HG03103 (cell line): ENCODE data around the gene DGKB.

Experiments used
- ATAC-seq: cut with Tn5 transposase; IDR thresholded peaks from one replicate; pipeline ENCODE4 v1.9.1; 2021; ENCODE audit warnings: low read depth; ENCODE audit not compliant: unreplicated experiment

Gene DGKB

DNA sequence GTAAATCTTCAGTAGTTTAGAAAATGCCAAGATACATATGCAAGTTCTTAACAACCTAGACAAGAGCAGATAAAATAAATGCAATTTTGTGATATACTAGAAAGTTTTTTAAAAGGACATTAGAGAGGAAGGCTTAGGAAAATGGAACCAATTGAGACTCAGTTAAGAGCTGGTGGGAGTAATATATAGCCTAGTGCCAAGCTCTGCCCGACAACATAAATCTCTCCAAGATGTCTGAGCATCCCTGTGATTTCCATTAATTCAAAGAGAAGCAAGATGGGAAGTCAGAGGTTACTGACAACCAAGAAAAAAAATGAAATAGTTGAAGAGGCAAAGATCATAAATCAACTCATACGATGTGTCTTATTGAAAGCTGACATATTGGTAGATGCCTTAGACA is 74.5 kb downstream of the DGKB start:
- ATAC-seq: no peak

DNA sequence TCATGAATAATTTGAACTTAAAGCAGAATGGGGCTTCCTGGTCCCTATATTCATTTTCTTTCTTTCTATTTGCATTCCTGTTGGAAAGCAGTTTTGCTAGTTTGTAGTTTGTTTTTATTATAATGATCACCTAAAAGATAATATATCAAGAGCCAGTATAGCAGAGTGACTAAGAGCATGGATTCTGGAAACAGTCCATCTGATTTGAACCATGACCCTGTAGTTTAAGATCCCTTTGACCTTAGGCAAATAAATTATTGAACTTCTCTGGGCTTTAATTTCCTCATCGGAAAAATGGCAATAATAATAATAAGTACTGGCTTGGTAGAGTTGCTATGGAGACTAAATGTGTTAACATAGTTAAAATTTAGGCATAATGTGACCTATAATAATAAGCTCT is 76.1 kb downstream of the DGKB start:
- ATAC-seq: no peak

DNA sequence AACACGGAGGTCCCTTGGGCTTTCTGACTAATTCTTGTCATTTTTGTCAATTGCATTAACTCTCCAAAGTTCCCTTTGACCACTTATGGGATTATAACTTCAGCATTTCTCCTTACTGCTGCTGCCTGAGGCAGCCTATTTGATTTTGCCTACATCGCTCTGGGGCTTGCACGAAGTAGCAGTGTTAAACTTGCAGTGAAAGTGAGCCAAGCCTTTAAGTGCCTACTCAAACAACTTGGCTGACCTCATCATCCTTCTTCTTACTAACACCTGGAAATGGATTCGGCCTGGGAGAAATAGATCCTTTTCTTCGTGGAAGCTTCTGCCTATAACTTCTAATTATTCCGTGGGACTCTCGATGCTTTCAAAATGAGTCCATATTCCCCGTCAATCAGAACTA is 76.6 kb downstream of the DGKB start:
- no peak for ATAC-seq

DNA sequence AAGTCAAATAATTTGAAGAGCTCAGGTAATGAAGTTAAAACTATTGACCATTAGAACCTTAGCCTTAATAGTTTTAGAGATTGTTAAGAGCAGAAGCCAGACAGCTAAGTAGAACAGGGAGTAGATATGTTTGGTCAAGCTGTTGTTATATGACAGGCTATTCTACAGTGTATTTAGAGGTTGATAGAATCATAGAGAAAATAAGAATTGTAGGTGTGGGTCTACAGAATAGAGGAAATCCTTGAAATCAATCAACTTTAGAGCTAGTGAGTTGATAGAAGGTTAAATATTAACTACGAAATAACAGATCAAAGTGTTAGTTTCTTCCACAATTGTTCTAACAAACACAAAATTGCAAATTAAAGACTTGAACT is 80.1 kb downstream of the DGKB start:
- no peak for ATAC-seq

DNA sequence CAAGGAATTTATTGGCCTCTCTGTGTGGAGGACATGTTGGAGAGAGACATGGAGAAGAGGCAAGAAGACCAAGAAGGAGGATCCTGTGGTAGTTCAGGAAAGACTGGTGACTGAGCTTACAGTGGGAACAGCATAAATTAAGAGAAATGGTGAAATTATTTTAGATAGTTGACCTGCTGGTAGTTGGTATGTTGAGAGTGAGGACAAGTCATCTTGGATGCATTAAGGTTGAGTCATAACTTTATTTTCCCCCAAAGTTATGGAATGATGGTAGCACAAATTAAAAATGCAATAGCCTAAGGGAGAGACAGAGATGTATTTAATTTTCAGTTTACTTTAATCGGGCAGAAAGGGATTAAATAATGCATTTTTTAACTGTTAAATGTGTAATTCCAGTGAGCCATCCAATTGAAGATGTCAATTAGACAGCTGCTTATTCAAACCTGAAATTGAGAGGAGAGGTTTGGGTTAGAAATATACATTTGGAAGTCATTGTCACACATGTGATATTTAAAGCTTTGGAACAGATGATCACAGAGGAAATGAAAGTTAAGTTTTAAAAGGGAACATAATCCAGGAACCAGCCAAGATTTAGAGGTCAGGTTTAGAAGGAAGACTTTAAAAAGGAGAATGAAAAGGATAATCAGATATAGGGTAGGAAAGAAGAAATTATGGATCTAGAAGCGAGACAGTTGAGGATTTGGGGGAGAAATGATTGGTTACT is 80.6 kb downstream of the DGKB start:
- ATAC-seq: no peak

DNA sequence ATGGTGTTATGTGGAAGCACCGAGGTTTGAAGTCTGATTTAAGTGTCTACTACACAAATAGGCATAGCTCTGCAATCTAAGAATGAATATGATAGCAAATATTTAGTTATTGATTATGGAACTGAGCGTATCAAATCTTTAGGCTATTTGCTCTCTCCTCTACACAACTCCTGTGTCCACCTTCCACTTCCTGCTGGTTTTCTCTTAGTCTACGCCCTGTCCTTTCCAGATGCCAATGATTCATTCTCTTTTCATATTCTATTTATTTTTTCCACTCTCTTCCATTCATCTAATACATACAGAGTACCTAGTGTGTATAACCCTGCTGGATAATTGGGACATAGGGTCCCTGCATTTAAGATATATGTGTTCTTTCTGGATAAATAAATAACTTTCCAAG is 83.7 kb downstream of the DGKB start:
- no peak for ATAC-seq

DNA sequence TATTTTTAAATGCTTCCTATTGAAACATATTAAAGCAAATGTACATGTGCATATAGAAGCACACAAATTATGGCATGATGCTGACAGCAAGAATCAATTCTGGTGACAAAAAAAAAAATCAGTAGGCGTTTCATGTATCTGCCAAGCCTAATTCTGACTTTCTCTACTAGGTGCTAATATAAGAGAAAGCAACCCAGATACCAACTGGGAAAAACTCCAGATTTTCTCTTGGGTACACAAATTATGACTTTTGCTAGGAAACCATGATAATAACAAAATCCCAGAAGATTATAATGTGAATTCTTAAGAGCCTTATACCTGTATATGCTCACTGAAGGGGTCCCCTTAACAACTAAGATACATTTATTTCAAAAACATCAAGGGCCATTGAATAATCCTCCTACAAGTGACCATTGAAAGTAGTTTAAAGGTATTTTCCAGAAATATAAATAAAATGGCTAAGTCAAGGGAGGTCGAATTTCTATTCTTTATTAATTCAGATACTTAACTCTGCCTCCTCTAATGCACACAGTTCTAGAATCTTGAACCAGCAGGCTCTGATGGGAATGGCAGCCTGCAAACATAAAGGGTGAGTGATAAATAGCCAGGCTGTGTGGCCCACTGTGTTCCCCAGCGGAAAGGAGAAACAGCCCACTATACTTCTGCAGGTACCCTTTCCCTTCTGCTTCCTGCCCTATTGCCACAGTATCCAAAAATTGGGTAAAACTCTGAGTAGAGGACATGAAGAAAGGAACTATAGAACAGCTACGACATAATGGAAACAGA is 84.5 kb downstream of the DGKB start:
- ATAC-seq: no peak

DNA sequence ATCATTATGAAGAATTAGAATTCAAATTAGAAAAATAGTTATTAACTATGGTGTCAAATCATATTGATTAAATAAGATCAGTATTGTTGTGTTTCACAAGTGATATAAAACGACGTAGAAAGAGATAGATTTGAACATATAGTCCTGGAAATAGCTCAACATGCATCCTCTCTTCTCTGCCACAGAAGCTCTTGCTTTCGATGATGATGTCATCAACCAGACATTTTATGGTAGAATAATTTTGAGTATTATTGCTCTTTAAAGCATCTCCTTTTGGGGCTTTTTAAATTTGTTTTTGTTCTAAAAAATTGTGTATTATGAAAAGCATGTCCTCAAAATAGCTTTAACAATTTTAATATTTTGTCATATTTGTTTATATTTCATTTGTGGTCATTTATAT is 95.0 kb downstream of the DGKB start:
- ATAC-seq: no peak

DNA sequence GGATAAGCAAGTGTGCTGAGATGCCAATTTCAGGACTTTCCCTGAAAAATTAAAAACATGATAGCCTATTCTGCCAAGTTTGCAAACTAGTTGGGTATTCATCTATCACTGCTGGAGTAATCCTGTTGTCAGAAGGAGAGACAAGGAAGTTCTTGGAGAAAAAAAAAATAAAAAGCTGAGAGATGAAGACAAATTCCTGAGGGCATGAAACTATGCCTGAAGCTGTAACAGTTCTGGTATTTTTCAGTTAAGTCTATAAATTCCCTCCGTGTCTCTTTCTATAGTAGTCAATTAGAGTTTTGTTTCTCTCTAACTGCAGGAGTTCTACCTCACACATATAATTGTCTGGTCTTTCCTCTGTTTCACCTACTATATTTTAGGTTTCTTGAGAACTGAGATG is 95.7 kb downstream of the DGKB start:
- ATAC-seq: no peak

DNA sequence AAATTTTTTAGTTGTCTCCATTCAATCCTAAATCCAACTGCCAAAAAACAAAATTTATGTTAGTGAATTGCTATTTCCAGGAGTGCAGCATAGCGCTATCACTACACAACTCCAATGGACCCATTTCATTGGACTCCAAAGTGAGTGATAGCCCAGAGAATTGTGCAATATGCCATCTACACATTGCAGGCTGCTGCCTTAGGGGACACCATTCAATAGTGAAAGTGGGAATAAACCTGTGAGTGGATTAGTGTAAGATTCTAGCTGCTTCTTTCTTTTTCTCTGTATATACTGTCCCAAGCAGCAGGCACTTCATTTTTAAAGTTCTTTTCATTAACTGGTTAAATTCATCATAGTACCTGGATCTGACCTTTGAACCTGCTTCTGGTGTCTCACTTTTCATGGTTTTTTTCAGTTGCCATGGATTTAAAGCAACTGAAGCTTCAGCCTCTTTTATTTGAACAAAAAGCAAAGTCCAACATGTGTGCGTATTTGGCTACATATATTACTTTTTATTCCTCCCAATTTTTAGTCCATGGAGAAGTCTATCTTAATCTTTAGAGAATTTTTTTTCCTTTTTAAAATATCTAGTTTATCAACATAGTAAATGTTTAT is 97.3 kb downstream of the DGKB start:
- ATAC-seq: no peak

DNA sequence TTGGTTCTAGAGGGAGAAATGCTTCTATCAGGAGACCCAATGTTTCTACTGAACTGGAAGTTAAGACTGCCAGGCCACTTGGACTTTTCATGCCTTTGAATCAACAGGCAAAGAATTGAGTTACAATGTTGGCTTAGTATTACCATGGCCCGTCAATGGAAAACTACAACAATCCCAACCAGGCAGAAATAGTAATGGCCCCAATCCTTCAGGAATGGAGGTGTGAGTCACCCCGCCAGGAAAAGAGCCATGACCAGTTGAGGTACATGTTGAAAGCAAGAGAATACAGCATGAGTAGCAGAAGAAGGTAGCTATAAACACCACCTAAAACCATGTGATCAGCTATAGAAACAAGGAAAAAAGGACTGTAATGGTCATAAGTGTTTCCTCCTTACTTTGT is 101.9 kb downstream of the DGKB start:
- no peak for ATAC-seq

DNA sequence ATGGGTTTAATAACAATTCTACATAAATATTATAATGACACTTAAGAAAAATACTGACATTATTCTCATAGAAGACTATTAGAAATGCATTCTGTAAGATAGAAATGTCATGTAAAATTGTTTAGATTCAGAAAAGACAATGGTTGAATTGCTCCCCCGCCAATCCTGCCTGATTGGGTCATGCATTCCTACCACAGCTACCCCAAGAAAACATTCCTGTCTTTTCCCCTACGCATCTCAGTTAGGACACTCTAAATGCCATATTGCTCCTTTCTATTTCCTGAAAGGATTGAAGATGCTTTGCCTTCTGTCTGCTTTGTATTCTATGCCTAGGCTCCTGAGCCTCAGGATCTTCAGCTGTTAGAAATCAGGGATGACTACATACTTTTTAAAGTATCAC is 109.4 kb downstream of the DGKB start:
- no peak for ATAC-seq

DNA sequence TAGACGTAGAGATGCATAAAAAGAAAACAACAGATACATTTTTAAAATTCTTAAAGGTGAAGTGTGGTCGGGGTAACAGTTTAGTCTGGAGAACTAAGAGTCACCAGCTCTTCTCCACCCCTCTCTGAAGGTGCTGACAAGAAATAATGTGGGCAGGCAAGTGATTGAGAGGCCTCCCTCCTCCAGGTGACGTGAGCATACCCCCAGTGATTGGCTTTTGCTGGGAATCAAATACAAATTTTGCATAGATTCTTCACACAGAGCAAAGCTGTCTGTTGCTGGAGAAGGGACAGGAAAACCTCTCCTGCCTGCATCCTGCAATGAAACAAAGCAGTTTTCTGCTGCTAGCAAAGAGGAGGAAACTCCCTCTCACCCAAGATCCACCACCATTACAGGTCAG is 115.0 kb downstream of the DGKB start:
- ATAC-seq: no peak

DNA sequence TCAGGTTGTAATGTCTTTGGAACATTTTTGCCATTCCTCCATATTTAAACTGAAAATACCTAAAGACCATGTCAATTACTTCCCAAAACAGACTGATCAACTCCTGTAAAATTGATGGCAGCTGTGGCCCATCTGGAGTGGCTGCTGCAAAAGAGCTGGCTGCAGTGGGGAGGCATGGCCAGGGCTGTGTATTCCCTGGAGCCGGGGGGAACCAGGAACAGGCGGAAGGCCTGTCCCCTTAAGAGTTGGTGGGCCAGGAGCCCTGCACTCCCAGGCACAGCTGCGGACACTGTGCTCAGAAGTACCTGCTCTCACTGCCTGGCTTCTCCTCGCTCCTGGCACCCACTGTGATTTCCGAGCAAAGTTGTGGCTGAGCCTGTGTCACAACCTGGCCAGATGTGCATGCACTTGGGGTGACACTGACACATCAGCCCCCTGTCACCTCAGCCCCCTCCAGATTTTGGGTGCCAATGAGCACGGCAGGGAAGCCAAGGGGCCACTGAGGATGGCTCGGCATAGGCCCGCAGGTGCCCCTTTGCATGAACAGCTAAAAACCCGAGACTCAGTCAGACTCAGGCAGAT is 116.1 kb downstream of the DGKB start:
- no peak for ATAC-seq

DNA sequence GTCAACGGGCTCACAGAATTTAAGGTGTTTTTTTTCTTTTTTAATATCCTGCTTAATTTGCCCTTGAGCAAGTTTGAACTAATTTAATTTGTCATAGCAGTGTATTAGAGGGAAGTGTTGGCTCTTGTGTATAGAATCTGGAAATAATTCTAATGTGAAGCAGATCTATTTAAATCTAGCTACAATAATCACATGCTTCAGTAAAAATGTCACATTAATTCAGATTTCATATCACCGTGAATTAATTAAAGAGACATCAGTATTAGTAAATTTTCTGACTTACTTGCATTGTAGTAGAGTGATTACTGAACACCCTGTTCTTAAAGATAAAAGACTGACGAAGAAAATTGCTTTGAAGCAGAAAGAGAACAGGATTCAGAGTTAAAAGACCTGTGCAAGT is 124.7 kb downstream of the DGKB start:
- ATAC-seq: no peak

DNA sequence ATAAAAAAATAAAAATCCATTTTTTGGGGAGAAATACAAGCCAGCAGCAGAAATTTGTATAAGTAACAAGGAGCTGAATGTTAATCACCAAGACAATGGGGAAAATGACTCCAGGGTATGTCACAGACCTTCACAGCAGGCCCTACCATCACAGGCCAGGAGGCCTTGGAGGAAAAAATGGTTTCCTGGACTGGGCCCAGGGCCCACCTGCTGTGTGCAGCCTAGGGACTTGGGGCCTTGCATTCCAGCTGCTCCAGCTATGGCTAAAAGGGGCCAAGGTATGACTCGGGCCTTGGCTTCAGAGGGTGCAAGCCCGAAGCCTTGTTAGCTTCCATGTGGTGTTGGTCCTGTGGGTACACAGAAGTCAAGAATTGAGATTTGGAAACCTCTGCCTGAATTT is 126.3 kb downstream of the DGKB start:
- no peak for ATAC-seq

DNA sequence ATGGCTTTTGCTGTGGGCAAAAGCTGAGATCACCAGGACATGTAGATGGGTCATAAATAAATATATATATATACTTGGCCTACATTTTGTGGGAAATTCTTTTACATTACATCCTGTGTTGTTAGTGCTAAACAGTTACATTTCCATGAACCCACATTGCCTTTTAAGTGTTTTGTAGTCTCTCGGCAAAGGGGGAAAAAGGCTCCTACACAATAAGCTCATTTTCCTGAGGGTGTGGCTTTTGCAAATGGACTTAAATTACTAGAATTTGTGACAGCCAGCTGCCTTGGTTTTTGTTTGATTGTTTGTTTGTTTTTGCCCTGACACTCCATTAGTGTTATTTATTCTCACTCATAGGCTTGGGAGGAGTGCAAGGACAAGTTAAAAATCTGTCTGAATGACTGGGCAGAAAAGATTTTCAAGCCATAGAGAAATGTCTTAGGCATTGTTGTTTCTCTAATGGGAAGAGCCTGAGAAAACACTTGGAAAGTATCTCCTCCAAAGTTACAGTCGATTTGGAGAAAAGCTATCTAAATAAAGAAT is 128.8 kb downstream of the DGKB start:
- ATAC-seq: no peak

DNA sequence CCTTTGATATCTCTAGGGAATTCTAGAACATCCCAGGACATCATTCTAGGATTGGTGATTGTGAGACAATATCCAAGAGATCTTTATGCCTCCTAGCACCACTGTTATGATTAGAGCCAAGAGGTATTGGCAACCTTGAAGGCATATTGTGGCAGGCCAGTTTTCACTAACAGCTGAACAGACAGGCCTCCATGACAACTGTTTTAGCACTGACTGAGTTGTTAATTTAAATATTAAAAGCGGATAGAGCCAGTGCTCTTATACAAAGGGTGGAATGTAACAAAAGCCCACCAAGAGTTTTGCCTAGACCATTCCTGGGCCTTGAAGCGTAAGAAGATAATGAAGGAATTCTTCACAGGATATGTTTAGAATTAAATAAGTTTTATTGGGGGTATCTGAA is 131.9 kb downstream of the DGKB start:
- no peak for ATAC-seq

DNA sequence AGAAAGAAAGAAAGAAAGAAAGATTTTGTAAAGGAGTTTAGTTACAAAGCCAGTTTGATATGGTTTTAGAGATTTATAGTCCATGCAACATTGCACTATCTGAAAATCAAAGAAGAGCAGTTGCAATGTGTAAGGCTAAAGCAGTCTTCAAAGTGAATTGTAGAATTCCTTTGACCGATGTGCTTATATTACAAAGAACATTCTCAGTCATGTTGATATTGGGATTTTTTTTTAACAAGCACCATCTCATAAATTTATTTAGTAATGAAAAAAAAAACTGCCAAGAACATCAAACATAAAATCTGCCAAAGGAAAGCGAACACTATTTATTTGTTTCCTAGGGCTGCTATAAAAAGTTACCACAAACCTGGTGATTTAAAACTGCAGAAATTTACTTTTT is 133.3 kb downstream of the DGKB start:
- ATAC-seq: no peak

DNA sequence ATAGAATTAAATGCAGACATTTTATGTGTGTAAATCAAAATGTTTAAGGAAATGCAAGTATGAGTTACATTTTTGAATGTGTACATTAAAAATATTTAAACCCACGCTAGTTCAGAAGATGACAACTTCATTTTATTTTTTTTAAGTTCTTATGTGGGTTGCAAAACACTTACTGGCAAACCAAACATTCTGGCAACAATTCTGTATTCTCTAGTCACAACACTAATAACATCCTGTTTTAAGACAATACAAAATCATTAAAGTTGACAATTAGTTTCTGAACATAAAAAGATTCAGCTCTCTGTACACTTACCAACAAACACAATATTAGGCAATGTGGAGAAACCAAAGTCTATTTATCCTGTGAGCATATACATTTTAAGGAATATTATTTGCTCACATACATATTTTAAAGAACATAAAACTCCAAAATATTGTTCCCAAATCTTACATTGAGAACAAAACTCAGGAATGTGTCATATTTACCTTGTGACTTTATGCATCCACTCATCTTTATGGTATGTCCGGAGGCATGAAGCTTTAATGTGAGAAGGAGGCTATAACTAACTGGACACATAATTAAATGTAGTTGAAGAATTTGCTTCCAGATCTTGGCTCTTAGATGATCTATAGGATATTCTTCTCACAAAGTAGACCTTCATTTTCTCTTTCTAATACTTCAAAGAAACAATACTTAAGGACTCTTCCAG is 134.7 kb downstream of the DGKB start:
- ATAC-seq: no peak

DNA sequence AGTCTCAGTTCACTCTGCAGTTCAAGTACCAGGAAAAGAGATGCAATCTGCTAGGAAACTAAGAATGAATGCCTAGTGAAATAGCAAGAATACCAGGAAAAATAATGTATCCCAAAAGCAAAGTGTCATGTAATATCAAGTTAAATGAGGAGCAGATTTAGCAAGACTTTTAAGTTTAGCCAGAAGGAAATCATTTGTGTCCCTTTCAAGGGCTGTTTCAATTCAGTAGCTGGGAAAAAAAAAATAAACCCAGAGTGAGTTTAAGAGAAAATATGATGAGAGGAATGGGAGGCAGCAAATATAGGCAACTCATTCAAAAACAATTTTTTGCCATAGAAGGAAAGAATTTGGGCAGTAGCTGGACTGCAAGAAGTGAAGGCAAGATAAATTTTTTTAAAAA is 135.8 kb downstream of the DGKB start:
- ATAC-seq: no peak
